ENCODE data around the gene LRRN4CL. TPM values are rescaled to one million over a fixed set of nuclear protein-coding genes. Genes with fewer than 3 reads are reported as not detected.
A peak's percentile ranks its signal among the peaks of the same experiment; 100 is the strongest.

LRRN4CL gene
- total and polyA plus RNA-seq, 9 of the 15 experiments (the other 6 are each of a cell fraction or from before 2014, with no cell fraction given) = 0.03 to 0.11 (median 0.05) TPM; not detected in 4

- no peak for TF ChIP-seq MED1 (CRISPR knock-in tag; IDR thresholded peaks at IDR 0.05; ENCODE audit: borderline replicate concordance)
- 0 out of 2 replicates have a peak, but pooled peaks have one; percentile 60 for TF ChIP-seq ARID4B (CRISPR knock-in tag; IDR thresholded peaks at IDR 0.05)
- TF ChIP-seq PML (IDR thresholded peaks at IDR 0.05; ENCODE audit: low read length) = peak; percentile 54; the same call in 1 of the 2 replicates
- no peak for TF ChIP-seq PHB2 (IDR thresholded peaks at IDR 0.05; ENCODE audit: low read depth)
- TF ChIP-seq TEAD4 (IDR thresholded peaks at IDR 0.05; ENCODE audit: low read length) = no peak
- TF ChIP-seq TEAD4 (CRISPR knock-in tag; IDR thresholded peaks at IDR 0.05; ENCODE audit: borderline replicate concordance) = no peak
- no peak for TF ChIP-seq ZHX1 (conservative IDR thresholded peaks at IDR 0.05; ENCODE audit: low read length)
- TF ChIP-seq ZNF239 (CRISPR knock-in tag; IDR thresholded peaks at IDR 0.05) = no peak
- no peak for TF ChIP-seq CHD4 (IDR thresholded peaks at IDR 0.05; ENCODE audit: insufficient read depth, insufficient replicate concordance, low read depth, low read length, poor library complexity, severe bottlenecking)
- peak; percentile 74; the same call in 1 of the 2 replicates for TF ChIP-seq MITF (IDR thresholded peaks at IDR 0.05)
- peak; percentile 83 for TF ChIP-seq CBFB (CRISPR knock-in tag; IDR thresholded peaks at IDR 0.05)
- no peak for TF ChIP-seq PATZ1 (CRISPR knock-in tag; IDR thresholded peaks at IDR 0.05; ENCODE audit: borderline replicate concordance)
- no peak for TF ChIP-seq MEF2A (IDR thresholded peaks at IDR 0.05; ENCODE audit: control insufficient read depth, low read depth, low read length)
- no peak for TF ChIP-seq NFYB (IDR thresholded peaks at IDR 0.05; ENCODE audit: extremely low read depth, insufficient read length)
- TF ChIP-seq NFIX (CRISPR knock-in tag; IDR thresholded peaks at IDR 0.05; ENCODE audit: low read depth) = no peak
Measured at GRCh38 chr11:62678770-62679696, 10.3 kb downstream of the LRRN4CL start, which contains the start of gene UBXN1 (continued).

Measured in K562 (cell line).